ENCODE data around the gene RENBP.

RENBP gene

GRCh38 chrX:153953342-153953830 is 8.9 kb upstream of the RENBP start:
- DNase-seq, result peak; percentile 70

- no peak for DNase-seq
Observed at GRCh38 chrX:153952373-153953026, 8.1 kb upstream of the RENBP start.

GRCh38 chrX:153951683-153952372 is 7.4 kb upstream of the RENBP start:
- no peak for DNase-seq

- no peak for DNase-seq
Observed at GRCh38 chrX:153950127-153950526, 5.7 kb upstream of the RENBP start.

GRCh38 chrX:153948847-153949805 is 4.7 kb upstream of the RENBP start:
- no peak for DNase-seq

GRCh38 chrX:153948002-153948466 is 3.6 kb upstream of the RENBP start:
- no peak for DNase-seq

GRCh38 chrX:153947009-153947769 is 2.7 kb upstream of the RENBP start:
- DNase-seq, result peak; percentile 90

- DNase-seq, result no peak
Observed at GRCh38 chrX:153945956-153946943, 1.8 kb upstream of the RENBP start.

GRCh38 chrX:153944800-153945150 is 332 bp upstream of the RENBP start:
- no peak for DNase-seq

GRCh38 chrX:153941336-153942252 is 2.8 kb downstream of the RENBP start:
- no peak for DNase-seq

GRCh38 chrX:153939573-153939972 is 4.9 kb downstream of the RENBP start:
- DNase-seq, result no peak

- DNase-seq, result no peak
Observed at GRCh38 chrX:153938226-153938786, 6.1 kb downstream of the RENBP start.

GRCh38 chrX:153937056-153937455 is 7.4 kb downstream of the RENBP start:
- no peak for DNase-seq

- DNase-seq, result no peak
Observed at GRCh38 chrX:153935326-153935851, 9.1 kb downstream of the RENBP start.

GRCh38 chrX:153934762-153935325 is 9.6 kb downstream of the RENBP start, which contains the start of gene NAA10:
Gene NAA10, minus strand, starts transcription at chrX:153935037. Its CDS starts 133 bp downstream, at chrX:153934904.
- DNase-seq, result peak; percentile 87

GRCh38 chrX:153934148-153934761 is 10.2 kb downstream of the RENBP start:
- no peak for DNase-seq

- no peak for DNase-seq
Observed at GRCh38 chrX:153933748-153934147, 10.7 kb downstream of the RENBP start.

GRCh38 chrX:153932220-153932915 is 12.1 kb downstream of the RENBP start:
- DNase-seq, result no peak

Data from NCI-H1436 (cell line).